Lung (tissue), 12 donors: ENCODE results near the gene IFTAP. TPM values are rescaled to one million over a fixed set of nuclear protein-coding genes. Genes with fewer than 3 reads are reported as not detected.

ENCODE experiments used
- ATAC-seq: fragments of 200-7000 bp; cut with Tn5 transposase; one replicate; pipeline ENCODE4 v1.9.1; 2020; ENCODE audit warnings: moderate number of reproducible peaks; ENCODE audit not compliant: insufficient read depth, low FRiP score
- DNase-seq, 3 donors: peaks; one replicate each; pipeline ENCODE4 v3.0.0-alpha.2; 2013 to 2017
- H3K27ac ChIP-seq, 2 donors: one replicate each; pipeline ENCODE4 v1.5.1; 2013; ENCODE audit warnings: mild to moderate bottlenecking in 2 of 2, moderate library complexity in 2 of 2, control low read depth in 1 of 2, inconsistent platforms in 1 of 2, low read depth in 1 of 2, low read length in 1 of 2
- H3K27me3 ChIP-seq, 3 donors: one replicate each; pipeline ENCODE4 v1.5.1; 2013; ENCODE audit warnings: low read length in 2 of 3; ENCODE audit not compliant: control insufficient read depth in 3 of 3, insufficient read depth in 3 of 3
- H3K36me3 ChIP-seq, 4 donors: one replicate each; pipeline ENCODE4 v1.5.1; 2013; ENCODE audit warnings: low read length in 4 of 4, mild to moderate bottlenecking in 1 of 4, moderate library complexity in 1 of 4; ENCODE audit not compliant: control insufficient read depth in 4 of 4, insufficient read depth in 4 of 4
- H3K4me1 ChIP-seq, 5 donors: one replicate each; pipeline ENCODE4 v1.5.1; 2013; ENCODE audit warnings: low read length in 5 of 5, mild to moderate bottlenecking in 2 of 5, moderate library complexity in 1 of 5; ENCODE audit not compliant: control insufficient read depth in 5 of 5, insufficient read depth in 5 of 5
- H3K4me3 ChIP-seq: one replicate; pipeline ENCODE4 v1.5.1; 2013; ENCODE audit warnings: mild to moderate bottlenecking, control low read depth, moderate library complexity
- H3K9ac ChIP-seq, 2 donors: one replicate each; pipeline ENCODE4 v1.5.1; 2013; ENCODE audit warnings: low read length in 2 of 2, control low read depth in 1 of 2; ENCODE audit not compliant: insufficient read depth in 1 of 2
- H3K9me3 ChIP-seq, 4 donors: one replicate each; pipeline ENCODE4 v1.5.1; 2013; ENCODE audit warnings: low read length in 3 of 4, mild to moderate bottlenecking in 1 of 4, moderate library complexity in 1 of 4; ENCODE audit not compliant: control insufficient read depth in 4 of 4, insufficient read depth in 3 of 4
- WGBS, 2 donors: extraction: QIAGEN DNeasy Blood & Tissue Kit; methylation state at CpG; one replicate each; pipeline ENCODE4 v1.1.7; 2013; 5-methylcytosine and 5-hydroxymethylcytosine counted together
- polyA plus RNA-seq, 2 donors: library from polyadenylated mRNA; stranded (reverse); fragments of 200-250 nt; gene quantifications; one replicate each; pipeline ENCODE4 v1.2.1, GENCODE V29; 2013
- total RNA-seq, 2 donors: library from RNA; depleted of rRNA in 1 of 2; stranded (reverse); fragments of >200 nt in 1 of 2; gene quantifications; one replicate each; pipeline ENCODE4 v1.2.1, GENCODE V29; 2014 to 2021
- TF ChIP-seq, protein P1 (sequence below): IDR thresholded peaks from 2 replicates; pipeline ENCODE4 v1.5.1; 2012; ENCODE audit warnings: mild to moderate bottlenecking; ENCODE audit errors: control extremely low read depth, extremely low read depth
- donor health status: control.
- donor health status: control.
- donor health status: Bipolar disorder and iron deficiency.
- donor health status: healthy.
- donor health status: DM: yes; HTN: yes; CAD: no.

IFTAP gene
- total and polyA plus RNA-seq, 4 donors, result 17.7 to 36.1 (median 24.5) TPM

DNA sequence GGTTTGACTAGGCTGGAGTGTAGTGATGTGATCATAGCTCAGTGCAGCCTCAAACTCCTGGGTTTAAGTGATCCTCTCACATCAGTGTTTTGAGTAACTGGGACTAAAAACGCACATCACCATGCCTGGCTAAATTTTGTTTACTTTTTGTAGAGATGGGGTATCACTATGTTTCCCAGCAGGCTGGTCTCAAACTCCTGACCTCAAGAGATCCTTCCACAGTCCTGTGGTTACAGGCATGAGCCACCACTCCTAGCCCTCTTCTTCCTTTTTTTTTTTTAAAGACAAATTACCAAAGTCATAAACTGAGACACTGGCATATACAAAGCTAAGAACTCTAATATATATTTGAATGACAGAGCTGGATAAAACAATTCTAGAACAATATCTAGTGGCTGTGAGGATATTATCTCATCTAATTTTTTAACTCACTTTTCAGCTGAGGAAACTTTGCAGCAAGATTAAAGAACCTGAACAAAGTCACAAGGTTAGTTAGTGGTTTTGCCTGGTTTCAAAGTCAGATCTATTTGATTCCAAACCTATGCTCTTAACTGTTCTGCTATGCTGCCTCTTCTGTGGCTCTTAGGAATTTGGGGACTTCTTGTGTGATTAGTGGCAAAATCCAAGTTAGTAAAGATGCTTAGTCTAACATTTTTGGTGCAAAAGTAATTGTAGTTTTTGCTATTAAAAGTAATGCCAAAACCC, 99.0 kb downstream of the IFTAP start:
- 56 to 60% methylated on average over 1 of the region's 1 CpG for WGBS, 2 donors
- no peak for ATAC-seq
- H3K9ac ChIP-seq, result no peak overlapping the region
- TF ChIP-seq, protein P1, sequence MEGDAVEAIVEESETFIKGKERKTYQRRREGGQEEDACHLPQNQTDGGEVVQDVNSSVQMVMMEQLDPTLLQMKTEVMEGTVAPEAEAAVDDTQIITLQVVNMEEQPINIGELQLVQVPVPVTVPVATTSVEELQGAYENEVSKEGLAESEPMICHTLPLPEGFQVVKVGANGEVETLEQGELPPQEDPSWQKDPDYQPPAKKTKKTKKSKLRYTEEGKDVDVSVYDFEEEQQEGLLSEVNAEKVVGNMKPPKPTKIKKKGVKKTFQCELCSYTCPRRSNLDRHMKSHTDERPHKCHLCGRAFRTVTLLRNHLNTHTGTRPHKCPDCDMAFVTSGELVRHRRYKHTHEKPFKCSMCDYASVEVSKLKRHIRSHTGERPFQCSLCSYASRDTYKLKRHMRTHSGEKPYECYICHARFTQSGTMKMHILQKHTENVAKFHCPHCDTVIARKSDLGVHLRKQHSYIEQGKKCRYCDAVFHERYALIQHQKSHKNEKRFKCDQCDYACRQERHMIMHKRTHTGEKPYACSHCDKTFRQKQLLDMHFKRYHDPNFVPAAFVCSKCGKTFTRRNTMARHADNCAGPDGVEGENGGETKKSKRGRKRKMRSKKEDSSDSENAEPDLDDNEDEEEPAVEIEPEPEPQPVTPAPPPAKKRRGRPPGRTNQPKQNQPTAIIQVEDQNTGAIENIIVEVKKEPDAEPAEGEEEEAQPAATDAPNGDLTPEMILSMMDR, result no peak
- no peak overlapping the region for H3K4me3 ChIP-seq
- no peak for DNase-seq
- no peaks in the 10 kb centered on the region for H3K27me3 ChIP-seq
- no peak overlapping the region for H3K27ac ChIP-seq
- no peaks in the 10 kb centered on the region for H3K36me3 ChIP-seq
- H3K9me3 ChIP-seq, result no peaks in the 10 kb centered on the region
- peaks cover 0 to 32% (median 6%) of the 10 kb centered on the region in 5 donors for H3K4me1 ChIP-seq

DNA sequence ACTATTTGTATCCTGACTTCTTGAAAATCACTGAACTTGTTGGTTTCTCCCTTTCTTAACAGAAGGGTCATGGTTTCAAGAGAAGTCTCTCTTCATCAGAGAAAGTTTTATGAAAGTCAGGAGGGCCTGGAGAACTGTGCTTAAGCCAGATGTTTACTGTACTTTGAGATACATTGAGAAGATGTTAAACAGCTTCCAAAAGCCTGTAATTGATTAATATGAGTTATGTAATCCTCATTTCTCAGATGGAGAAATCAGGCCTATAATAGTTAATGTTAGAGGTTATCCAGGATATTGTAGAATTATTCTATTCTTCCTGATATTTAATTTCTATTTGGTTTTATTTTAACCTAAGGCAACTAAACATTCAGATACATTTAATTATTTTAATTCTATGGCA, 100.8 kb downstream of the IFTAP start:
- ATAC-seq, result no peak
- peak in 2 of 3 donors; percentile 62 to 80 for DNase-seq
- no peak overlapping the region for H3K27ac ChIP-seq

DNA sequence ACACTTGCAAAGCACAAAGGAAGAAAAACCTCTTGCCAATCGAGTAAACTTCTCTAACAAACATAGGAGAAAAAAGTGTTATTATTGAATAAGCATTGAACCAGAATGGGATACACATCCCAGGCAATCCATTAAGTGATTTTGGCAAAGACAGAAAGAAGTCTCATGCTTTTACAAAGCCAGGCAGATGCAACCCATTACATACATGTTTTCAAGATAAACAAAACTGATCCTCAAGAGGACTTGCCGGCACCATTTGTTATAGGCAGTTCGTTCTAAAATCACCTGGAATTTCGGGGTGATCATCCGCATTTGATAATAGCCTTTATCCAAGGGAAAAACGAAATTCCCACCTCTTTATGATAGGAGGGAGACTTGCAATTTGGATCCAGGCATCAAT, 101.3 kb downstream of the IFTAP start:
- H3K4me1 ChIP-seq, result peaks cover 0 to 32% (median 6%) of the 10 kb centered on the region in 5 donors
- H3K27ac ChIP-seq, result no peak overlapping the region
- no peaks in the 10 kb centered on the region for H3K36me3 ChIP-seq
- H3K9me3 ChIP-seq, result no peaks in the 10 kb centered on the region
- no peaks in the 10 kb centered on the region for H3K27me3 ChIP-seq
- TF ChIP-seq, protein P1, result no peak
- ATAC-seq (no peak), DNase-seq (peak; percentile 68 to 96 (median 91))
- WGBS, 2 donors, result 68 to 82% methylated on average over 6 of the region's 6 CpGs
- no peak overlapping the region for H3K9ac ChIP-seq
- H3K4me3 ChIP-seq, result no peak overlapping the region

More for the DNA sequence above, 100.8 kb downstream of the IFTAP start:
- TF ChIP-seq, protein P1, result no peak
- H3K9ac ChIP-seq, result no peak overlapping the region
- H3K4me1 ChIP-seq, result peaks cover 0 to 32% (median 6%) of the 10 kb centered on the region in 5 donors
- no peaks in the 10 kb centered on the region for H3K27me3 ChIP-seq
- no peaks in the 10 kb centered on the region for H3K9me3 ChIP-seq
- no peak overlapping the region for H3K4me3 ChIP-seq
- no peaks in the 10 kb centered on the region for H3K36me3 ChIP-seq
